Gastrocnemius medialis (tissue), 4 donors: Measurements from ENCODE around the gene ADAMTS14. TPM values are rescaled to one million over a fixed set of nuclear protein-coding genes. Genes with fewer than 3 reads are reported as not detected.

Source experiments
- ATAC-seq, 2 donors: fragments of 150-250 bp; one replicate each; pipeline ENCODE4 v1.9.1; 2016
- DNase-seq, 2 donors: peaks; one replicate each; pipeline ENCODE4 v3.0.0-alpha.2; 2019
- H3K27ac ChIP-seq, 4 donors: fragments of 200-600 bp; sonication (generic); 1 replicate in 1 of 4; 2 replicates in 3 of 4; pipeline ENCODE4 v1.5.1; 2016 to 2018; ENCODE audit warnings: mild to moderate bottlenecking in 2 of 4, moderate library complexity in 1 of 4
- H3K27me3 ChIP-seq, 3 donors: fragments of 200-600 bp; sonication (generic) in 2 of 3; 1 replicate in 1 of 3; 2 replicates in 2 of 3; pipeline versions ENCODE4 v1.5.1 to v1.6.0; 2016 to 2019; ENCODE audit warnings: mild to moderate bottlenecking in 1 of 3, moderate library complexity in 1 of 3
- H3K36me3 ChIP-seq, 2 donors: fragments of 200-600 bp; sonication (generic) in 1 of 2; one replicate each; pipeline ENCODE4 v1.5.1; 2017 to 2018
- H3K4me1 ChIP-seq, 2 donors: fragments of 200-600 bp; sonication (generic) in 1 of 2; one replicate each; pipeline ENCODE4 v1.5.1; 2016 to 2017; ENCODE audit warnings: mild to moderate bottlenecking in 2 of 2
- H3K4me3 ChIP-seq, 4 donors: fragments of 200-600 bp; sonication (generic) in 3 of 4; 1 replicate in 1 of 4; 2 replicates in 3 of 4; pipeline ENCODE4 v1.5.1; 2016 to 2019; ENCODE audit warnings: mild to moderate bottlenecking in 2 of 4
- H3K9me3 ChIP-seq, 3 donors: fragments of 200-600 bp; sonication (generic) in 2 of 3; 1 replicate in 1 of 3; 2 replicates in 2 of 3; pipeline ENCODE4 v1.5.1; 2016 to 2019
- CTCF ChIP-seq, 5 experiments: fragments of 450-650 bp in 3 of 5; fragments of 200-600 bp in 2 of 5; sonication (generic) in 2 of 5; IDR thresholded peaks in 4 of 5; conservative IDR thresholded peaks in 1 of 5; 1 replicate in 4 of 5; 2 replicates in 1 of 5; pipeline ENCODE4 v1.5.1; 2016 to 2019; ENCODE audit warnings: antibody characterized with exemption in 5 of 5, mild to moderate bottlenecking in 3 of 5, moderate library complexity in 3 of 5
- POLR2A ChIP-seq, 2 donors: fragments of 450-650 bp; IDR thresholded peaks; one replicate each; pipeline ENCODE4 v1.6.1; 2017; ENCODE audit warnings: antibody characterized with exemption in 2 of 2, mild to moderate bottlenecking in 2 of 2, moderate library complexity in 2 of 2
- in situ Hi-C, 4 donors: fragments of 200-750 bp; cut with MboI; loops; one replicate each; pipeline versions ENCODE4 v1.15.0 to v1.8.0; 2017; ENCODE audit warnings: low sequenced_read_pairs in 4 of 4
- intact Hi-C: fragments of 100-400 bp; cut with DNase I; formaldehyde crosslinking; loops from one replicate; pipeline ENCODE4 v1.15.1; 2023; ENCODE audit warnings: low total_unique reads
- total RNA-seq, 4 donors: library from RNA; depleted of rRNA; stranded (reverse); fragments of >200 nt; gene quantifications; one replicate each; pipeline versions ENCODE4 v1.1.0 to v1.2.3, GENCODE V29; 2016

Gene ADAMTS14
- total RNA-seq, 4 donors from 2014 or later: 0.10 TPM; not detected in 3

- Histone ChIP-seq H3K27me3 (no peaks in the 10 kb centered on the region), H3K36me3 (no peaks in the 10 kb centered on the region), H3K27ac (no peak overlapping the region), H3K4me3 (no peak overlapping the region), H3K4me1 (no peaks in the 10 kb centered on the region), H3K9me3 (no peaks in the 10 kb centered on the region)
- intact Hi-C loops: no loop called here
- in situ Hi-C loops: no loop called here
- DNase-seq (no peak), ATAC-seq (no peak)
- TF ChIP-seq POLR2A (IDR thresholded peaks at IDR 0.05) (no peak), CTCF (IDR thresholded peaks at IDR 0.05 in 4 of 5, conservative IDR thresholded peaks at IDR 0.05 in 1 of 5) (no peak)
These were observed 131.6 kb downstream of the ADAMTS14 start for GRCh38 chr10:70803775-70804420.

GRCh38 chr10:70804421-70804808 is 132.1 kb downstream of the ADAMTS14 start:
- no peak for TF ChIP-seq POLR2A (IDR thresholded peaks at IDR 0.05)
- no peak for TF ChIP-seq CTCF (IDR thresholded peaks at IDR 0.05 in 4 of 5, conservative IDR thresholded peaks at IDR 0.05 in 1 of 5)
- Histone ChIP-seq H3K27ac (no peak overlapping the region), H3K4me3 (no peak overlapping the region), H3K27me3 (no peaks in the 10 kb centered on the region), H3K4me1 (no peaks in the 10 kb centered on the region), H3K9me3 (no peaks in the 10 kb centered on the region), H3K36me3 (no peaks in the 10 kb centered on the region)
- in situ Hi-C loops: no loop called here
- DNase-seq (no peak), ATAC-seq (no peak)
- intact Hi-C loops: no loop called here

- Histone ChIP-seq H3K4me1 (no peaks in the 10 kb centered on the region), H3K9me3 (no peaks in the 10 kb centered on the region), H3K27ac (peak overlapping the region in 1 of 4 donors; percentile 12), H3K4me3 (no peak overlapping the region), H3K27me3 (no peaks in the 10 kb centered on the region), H3K36me3 (no peaks in the 10 kb centered on the region)
- TF ChIP-seq POLR2A (IDR thresholded peaks at IDR 0.05): no peak
- intact Hi-C loops (no loop called here), in situ Hi-C loops (no loop called here)
- peak; percentile 46 to 68 for ATAC-seq
- no peak for DNase-seq
These were observed 133.4 kb downstream of the ADAMTS14 start for GRCh38 chr10:70805619-70806215.

GRCh38 chr10:70806841-70807240 is 134.5 kb downstream of the ADAMTS14 start:
- DNase-seq (no peak), ATAC-seq (no peak)
- H3K27ac ChIP-seq: no peak overlapping the region
- TF ChIP-seq CTCF (IDR thresholded peaks at IDR 0.05 in 4 of 5, conservative IDR thresholded peaks at IDR 0.05 in 1 of 5): no peak
- TF ChIP-seq POLR2A (IDR thresholded peaks at IDR 0.05): no peak
- in situ Hi-C loops: no loop called here
- H3K36me3 ChIP-seq: no peaks in the 10 kb centered on the region
- intact Hi-C loops: no loop called here
- no peaks in the 10 kb centered on the region for H3K4me1 ChIP-seq
- no peaks in the 10 kb centered on the region for H3K9me3 ChIP-seq
- no peaks in the 10 kb centered on the region for H3K27me3 ChIP-seq
- no peak overlapping the region for H3K4me3 ChIP-seq

- no peaks in the 10 kb centered on the region for H3K27me3 ChIP-seq
- H3K27ac ChIP-seq: no peak overlapping the region
- no peak overlapping the region for H3K4me3 ChIP-seq
- TF ChIP-seq CTCF (IDR thresholded peaks at IDR 0.05 in 4 of 5, conservative IDR thresholded peaks at IDR 0.05 in 1 of 5): no peak
- no peak for TF ChIP-seq POLR2A (IDR thresholded peaks at IDR 0.05)
- in situ Hi-C loops (no loop called here), intact Hi-C loops (no loop called here)
- DNase-seq: no peak
- H3K4me1 ChIP-seq: no peaks in the 10 kb centered on the region
- H3K9me3 ChIP-seq: no peaks in the 10 kb centered on the region
- no peak for ATAC-seq
- H3K36me3 ChIP-seq: no peaks in the 10 kb centered on the region
These were observed 135.2 kb downstream of the ADAMTS14 start for GRCh38 chr10:70807556-70807955.
